T-cell (primary cell): ENCODE data around the gene FA2H. TPM values are rescaled to one million over a fixed set of nuclear protein-coding genes. Genes with fewer than 3 reads are reported as not detected.
A peak's percentile ranks its signal among the peaks of the same experiment; 100 is the strongest.
"Not testable (repeated sequence)": the region's sequence is repeated elsewhere in the genome, so short reads cannot be mapped to it uniquely, and the experiment has no call there.

Source experiments
- ATAC-seq, 4 experiments: fragments of 200-7000 bp in 3 of 4; fragments of 150-1000 bp in 1 of 4; cut with Tn5 transposase; replicated peaks in 1 of 4; 1 replicate in 3 of 4; 2 replicates in 1 of 4; pipeline ENCODE4 v1.10.0; 2021; ENCODE audit warnings: moderate library complexity in 3 of 4, mild to moderate bottlenecking in 2 of 4, moderate number of reproducible peaks in 1 of 4
- CTCF ChIA-PET, 2 donors: fragments of 300-600 bp; sonication (Branson Sonifier 250); formaldehyde crosslinking; loops; one replicate each; lab custom pipeline; 2022; ENCODE audit warnings: antibody characterized with exemption in 2 of 2; lab: Charles Lee
- POLR2A ChIA-PET, 2 donors: fragments of 300-600 bp; sonication (Branson Sonifier 250); formaldehyde crosslinking; loops; one replicate each; lab custom pipeline; 2022; ENCODE audit warnings: antibody characterized with exemption in 2 of 2; lab: Charles Lee
- DNase-seq, 35 experiments: peaks; one replicate each; pipeline versions ENCODE4 v3.0.0 to v3.0.0-alpha.2; 2013 to 2023
- H3K27ac ChIP-seq: one replicate; pipeline ENCODE4 v1.5.1; 2013; ENCODE audit warnings: low read length
- H3K27me3 ChIP-seq, 2 experiments: replicated peaks in 1 of 2; 1 replicate in 1 of 2; 2 replicates in 1 of 2; pipeline versions ENCODE4 v1.6.1 to v1.7.0; 2013; ENCODE audit warnings: low read length in 1 of 2, mixed read lengths in 1 of 2; ENCODE audit not compliant: control insufficient read depth in 2 of 2, insufficient read depth in 2 of 2; ENCODE audit errors: extremely low read depth in 1 of 2
- H3K36me3 ChIP-seq, 2 donors: 1 replicate in 1 of 2; 2 replicates in 1 of 2; pipeline versions ENCODE4 v1.6.1 to v1.7.0; 2013; ENCODE audit warnings: low read length in 1 of 2; ENCODE audit not compliant: control insufficient read depth in 2 of 2, insufficient read depth in 1 of 2; ENCODE audit errors: extremely low read depth in 1 of 2
- H3K4me1 ChIP-seq, 2 experiments: 1 replicate in 1 of 2; 2 replicates in 1 of 2; pipeline versions ENCODE4 v1.6.1 to v1.7.0; 2013; ENCODE audit warnings: low read length in 2 of 2, mixed read lengths in 1 of 2; ENCODE audit not compliant: insufficient read depth in 2 of 2, control insufficient read depth in 1 of 2; ENCODE audit errors: extremely low read depth in 1 of 2
- H3K4me3 ChIP-seq, 2 donors: 1 replicate in 1 of 2; 2 replicates in 1 of 2; pipeline versions ENCODE4 v1.5.1 to v1.7.0; 2013; ENCODE audit warnings: mild to moderate bottlenecking in 2 of 2, low read length in 1 of 2, moderate library complexity in 1 of 2; ENCODE audit not compliant: control insufficient read depth in 1 of 2; ENCODE audit errors: extremely low read depth in 1 of 2
- H3K9me3 ChIP-seq: 2 replicates; pipeline ENCODE4 v1.7.0; 2013
- H3K27ac Mint-ChIP-seq, 2 donors: one replicate each; pipeline ENCODE4 v1.8.0; 2020 to 2021; ENCODE audit warnings: mild to moderate bottlenecking in 2 of 2, mixed read lengths in 2 of 2
- H3K27me3 Mint-ChIP-seq, 2 donors: one replicate each; pipeline ENCODE4 v1.8.0; 2021 to 2022; ENCODE audit warnings: mixed read lengths in 2 of 2
- H3K36me3 Mint-ChIP-seq: one replicate; pipeline ENCODE4 v1.8.0; 2021; ENCODE audit warnings: mixed read lengths
- H3K4me1 Mint-ChIP-seq, 3 donors: one replicate each; pipeline ENCODE4 v1.8.0; 2020 to 2022; ENCODE audit warnings: mixed read lengths in 3 of 3, mild to moderate bottlenecking in 1 of 3
- H3K4me3 Mint-ChIP-seq, 3 donors: one replicate each; pipeline ENCODE4 v1.8.0; 2020 to 2022; ENCODE audit warnings: mild to moderate bottlenecking in 3 of 3, mixed read lengths in 3 of 3, moderate library complexity in 3 of 3
- H3K9me3 Mint-ChIP-seq, 3 donors: one replicate each; pipeline ENCODE4 v1.8.0; 2020 to 2022; ENCODE audit warnings: mixed read lengths in 3 of 3
- WGBS: methylation state at CpG from one replicate; pipeline ENCODE4 v1.1.5; 2013; ENCODE audit warnings: missing lambda C conversion rate; ENCODE audit not compliant: insufficient coverage; 5-methylcytosine and 5-hydroxymethylcytosine counted together
- total RNA-seq, 35 experiments: library from RNA in 6 of 35; stranded (reverse) in 6 of 35; fragments of 120-200 nt in 1 of 35; gene quantifications; one replicate each; pipeline versions ENCODE4 v1.2.1 to v1.2.4 and lab custom pipeline; 2013 to 2026

Gene FA2H
- total RNA-seq, 5 donors from 2014 or later (not counting 1 experiment from before 2014, with no cell fraction given), result 0.23 to 0.39 (median 0.35) TPM; not detected in 2

DNA sequence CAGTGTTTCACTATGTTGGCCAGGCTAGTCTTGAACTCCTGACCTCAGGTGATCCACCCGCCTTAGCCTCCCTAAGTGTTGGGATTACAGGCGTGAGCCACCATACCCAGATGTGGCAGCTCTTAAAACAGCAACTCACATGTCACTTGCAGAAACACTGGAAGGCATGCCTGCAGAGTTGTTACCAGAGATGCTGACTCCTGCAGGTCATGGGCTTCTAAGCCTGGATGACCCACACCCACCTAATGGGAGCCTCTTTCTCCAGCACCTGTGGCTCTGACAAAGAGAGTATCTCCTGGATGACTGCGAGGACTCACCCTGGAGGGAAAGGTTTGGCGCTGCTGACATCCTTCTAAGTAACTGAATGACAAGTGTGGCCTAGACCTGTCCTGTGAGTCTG is 96.8 kb downstream of the FA2H start:
- Mint-ChIP-seq H3K9me3 (no peaks in the 10 kb centered on the region), H3K4me3 (no peak overlapping the region)

GRCh38 chr16:74673876-74674275 is 100.7 kb downstream of the FA2H start:
- CTCF ChIA-PET, result no interaction called here

More for the DNA sequence above, 96.8 kb downstream of the FA2H start:
- ATAC-seq (no peak), DNase-seq (no peak)
- no peaks in the 10 kb centered on the region for H3K4me1 Mint-ChIP-seq
- H3K27ac Mint-ChIP-seq, result no peak overlapping the region
- H3K4me3 ChIP-seq, result no peak overlapping the region
- no peaks in the 10 kb centered on the region for H3K27me3 Mint-ChIP-seq
- H3K27me3 ChIP-seq, result no peaks in the 10 kb centered on the region
- H3K27ac ChIP-seq, result no peak overlapping the region
- no peaks in the 10 kb centered on the region for H3K9me3 ChIP-seq
- ChIA-PET POLR2A (no interaction called here), CTCF (no interaction called here)
- H3K4me1 ChIP-seq, result no peaks in the 10 kb centered on the region
- H3K36me3 ChIP-seq, result peaks cover 16 to 72% of the 10 kb centered on the region in 2 donors
- WGBS, result 100% methylated on average over 2 of the region's 4 CpGs
- peaks cover 43% of the 10 kb centered on the region for H3K36me3 Mint-ChIP-seq

DNA sequence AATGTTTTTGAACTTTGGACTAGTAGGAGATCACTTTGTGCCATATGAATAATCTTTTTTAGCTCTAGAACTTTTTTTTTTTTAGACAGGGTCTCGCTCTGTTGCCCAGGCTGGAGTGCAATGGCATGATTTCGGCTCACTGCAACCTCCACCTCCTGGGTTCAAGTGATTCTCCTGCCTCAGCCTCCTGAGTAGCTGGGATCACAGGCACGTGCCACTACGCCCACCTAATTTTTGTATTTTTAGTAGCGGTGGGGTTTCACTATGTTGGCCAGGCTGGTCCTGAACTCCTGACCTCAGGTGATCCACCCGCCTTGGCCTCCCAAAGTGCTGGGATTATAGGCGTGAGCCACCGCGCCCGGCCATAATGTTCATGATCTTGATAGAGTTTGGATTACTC is 105.7 kb downstream of the FA2H start:
- POLR2A ChIA-PET, DNase-seq, H3K9me3 Mint-ChIP-seq, H3K9me3 ChIP-seq, H3K27me3 Mint-ChIP-seq, ATAC-seq, H3K27ac ChIP-seq, H3K27me3 ChIP-seq, H3K4me3 ChIP-seq, H3K27ac Mint-ChIP-seq: not testable (repeated sequence)
- peaks cover 0 to 23% of the 10 kb centered on the region in 2 experiments for H3K4me1 ChIP-seq
- Mint-ChIP-seq H3K4me3 (peak overlapping the region in 1 of 3 donors; percentile 51), H3K4me1 (peaks cover 18 to 27% (median 23%) of the 10 kb centered on the region in 3 donors), H3K36me3 (peaks cover 21% of the 10 kb centered on the region)
- 100% methylated on average over 1 of the region's 10 CpGs for WGBS
- CTCF ChIA-PET, result interaction anchor here in 1 of 2 donors (0.6 kb wide), 1 partner anchor 63 kb away, joined by 4 read pairs; no protein-coding TSS in a partner anchor
- peaks cover 4 to 23% of the 10 kb centered on the region in 2 donors for H3K36me3 ChIP-seq

More at GRCh38 chr16:74673876-74674275, 100.7 kb downstream of the FA2H start:
- Histone ChIP-seq H3K4me1 (no peaks in the 10 kb centered on the region), H3K4me3 (no peak overlapping the region), H3K36me3 (peaks cover 9 to 47% of the 10 kb centered on the region in 2 donors), H3K27me3 (no peaks in the 10 kb centered on the region), H3K27ac (no peak overlapping the region), H3K9me3 (no peaks in the 10 kb centered on the region)
- POLR2A ChIA-PET, result interaction anchor here in 1 of 2 donors (0.7 kb wide), 1 partner anchor 887 kb away, joined by 8 read pairs; no protein-coding TSS in a partner anchor
- Mint-ChIP-seq H3K27ac (peak overlapping the region in 1 of 2 donors; percentile 52), H3K4me1 (no peaks in the 10 kb centered on the region), H3K27me3 (no peaks in the 10 kb centered on the region), H3K36me3 (peaks cover 48% of the 10 kb centered on the region), H3K4me3 (no peak overlapping the region), H3K9me3 (no peaks in the 10 kb centered on the region)
- ATAC-seq (no peak), DNase-seq (no peak)
- WGBS, result no CpG with 5 or more reads among the region's 3 CpGs

DNA sequence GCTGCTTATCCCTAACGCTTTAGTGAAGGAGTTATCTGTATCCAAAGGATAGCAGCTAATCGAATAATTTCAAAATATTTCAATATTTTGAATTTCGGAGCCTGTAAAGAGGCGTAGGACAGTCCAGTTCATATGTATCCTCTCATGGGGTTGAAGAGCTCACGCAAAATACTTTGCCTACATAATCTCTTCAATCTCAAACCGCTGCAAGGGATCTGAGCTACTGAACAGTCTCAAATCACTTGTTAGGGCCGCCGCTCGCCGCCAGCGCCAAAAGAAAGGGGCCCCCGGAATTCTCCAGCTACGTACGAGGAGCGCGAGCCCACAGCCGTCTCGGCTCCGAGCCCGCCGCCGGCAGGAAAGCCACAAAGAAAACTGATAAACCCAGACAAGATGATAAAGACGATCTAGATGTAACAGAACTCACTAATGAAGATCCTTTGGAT is 107.3 kb downstream of the FA2H start:
- ATAC-seq (no peak), DNase-seq (peak in 18 of 35 experiments; percentile 1 to 43 (median 6))
- Histone ChIP-seq H3K4me1 (peaks cover 0 to 23% of the 10 kb centered on the region in 2 experiments), H3K36me3 (peaks cover 4 to 31% of the 10 kb centered on the region in 2 donors), H3K9me3 (no peaks in the 10 kb centered on the region), H3K27me3 (no peaks in the 10 kb centered on the region), H3K4me3 (peak overlapping the region; percentile 79 to 99), H3K27ac (no peak overlapping the region)
- ChIA-PET POLR2A (interaction anchor here (0.5 to 1.7 kb wide), 11 partner anchors 9 to 980 kb away, joined by 3 to 16 read pairs (median 9); partner anchors contain the start of genes GLG1 (in 1 of the 2), KARS1 (in 1 of the 2), TERF2IP (in 1 of the 2) and WDR59 (in 1 of the 2)), CTCF (interaction anchor here (0.7 to 1.6 kb wide), 10 partner anchors 9 to 475 kb away, joined by 3 to 7 read pairs (median 4); no protein-coding TSS in a partner anchor)
- peak overlapping the region; percentile 70 to 93 for H3K27ac Mint-ChIP-seq
- no peaks in the 10 kb centered on the region for H3K27me3 Mint-ChIP-seq
- peak overlapping the region; percentile 94 to 96 (median 94) for H3K4me3 Mint-ChIP-seq
- WGBS, result 0% methylated on average over 8 of the region's 23 CpGs
- no peaks in the 10 kb centered on the region for H3K9me3 Mint-ChIP-seq
- peaks cover 21% of the 10 kb centered on the region for H3K36me3 Mint-ChIP-seq
- peaks cover 30 to 41% (median 39%) of the 10 kb centered on the region in 3 donors for H3K4me1 Mint-ChIP-seq

GRCh38 chr16:74666425-74667254 is 108.0 kb downstream of the FA2H start, which contains the start of gene RFWD3:
Gene RFWD3 (minus strand): TSS chr16:74666877. CDS start chr16:74661449, 5,428 bp downstream.
- ATAC-seq (peak; percentile 99 to 100 (median 100)), DNase-seq (peak; percentile 85 to 99 (median 96))
- no peaks in the 10 kb centered on the region for H3K9me3 Mint-ChIP-seq
- peak within 1 kb of the TSS; percentile 94 to 96 (median 94) for H3K4me3 Mint-ChIP-seq
- no peaks in the 10 kb centered on the region for H3K27me3 Mint-ChIP-seq
- H3K9me3 ChIP-seq, result no peaks in the 10 kb centered on the region
- peaks cover 36 to 48% (median 44%) of the 10 kb centered on the region in 3 donors for H3K4me1 Mint-ChIP-seq
- ChIA-PET CTCF (interaction anchor here (0.6 to 1.6 kb wide), 11 partner anchors 8 to 475 kb away, joined by 3 to 7 read pairs (median 4); no protein-coding TSS in a partner anchor), POLR2A (interaction anchor here (0.5 to 1.7 kb wide), 12 partner anchors 8 to 981 kb away, joined by 3 to 14 read pairs (median 9); partner anchors contain the start of genes GLG1 (in 1 of the 2), KARS1 (in 1 of the 2), TERF2IP (in 1 of the 2) and WDR59 (in 1 of the 2))
- peak within 1 kb of the TSS; percentile 88 to 93 for H3K27ac Mint-ChIP-seq
- peak within 1 kb of the TSS; percentile 70 for H3K27ac ChIP-seq
- no peaks in the 10 kb centered on the region for H3K27me3 ChIP-seq
- H3K36me3 Mint-ChIP-seq, result peaks cover 17% of the 10 kb centered on the region
- H3K4me3 ChIP-seq, result peak within 1 kb of the TSS; percentile 79 to 99
- 1% methylated on average over 35 of the region's 63 CpGs for WGBS
- peaks cover 0 to 23% of the 10 kb centered on the region in 2 experiments for H3K4me1 ChIP-seq
- peaks cover 4 to 30% of the 10 kb centered on the region in 2 donors for H3K36me3 ChIP-seq
